Activated CD8-positive, alpha-beta T cell treated with anti-CD3 and anti-CD28 coated beads for 36 hours (primary cell): Measurements from ENCODE around the gene OTOP3. TPM values are rescaled to one million over a fixed set of nuclear protein-coding genes. Genes with fewer than 3 reads are reported as not detected.

ENCODE experiments used
- ATAC-seq: fragments of 200-7000 bp; cut with Tn5 transposase; one replicate; pipeline ENCODE4 v1.10.0; 2021; ENCODE audit warnings: mild to moderate bottlenecking, moderate library complexity
- CTCF ChIA-PET: fragments of 350-600 bp; sonication (Branson Sonifier 250); formaldehyde crosslinking; loops from one replicate; lab custom pipeline; 2021; ENCODE audit warnings: antibody characterized with exemption; lab: Charles Lee
- POLR2A ChIA-PET: fragments of 350-600 bp; sonication (Branson Sonifier 250); formaldehyde crosslinking; loops from one replicate; lab custom pipeline; 2021; ENCODE audit warnings: antibody characterized with exemption; lab: Charles Lee
- DNase-seq: peaks from one replicate; pipeline ENCODE4 v3.0.0-alpha.2; 2020
- H3K27ac Mint-ChIP-seq: one replicate; pipeline ENCODE4 v1.8.0; 2021; ENCODE audit warnings: mild to moderate bottlenecking, mixed read lengths
- H3K27me3 Mint-ChIP-seq: one replicate; pipeline ENCODE4 v1.8.0; 2021; ENCODE audit warnings: mixed read lengths
- H3K36me3 Mint-ChIP-seq: one replicate; pipeline ENCODE4 v1.8.0; 2021; ENCODE audit warnings: low read depth, mixed read lengths
- H3K4me1 Mint-ChIP-seq: one replicate; pipeline ENCODE4 v1.8.0; 2021; ENCODE audit warnings: low read depth, mixed read lengths
- H3K4me3 Mint-ChIP-seq: one replicate; pipeline ENCODE4 v1.8.0; 2021; ENCODE audit warnings: mild to moderate bottlenecking, moderate library complexity, mixed read lengths
- H3K9me3 Mint-ChIP-seq: one replicate; pipeline ENCODE4 v1.8.0; 2021; ENCODE audit warnings: mixed read lengths
- CTCF ChIP-seq: fragments of 200-600 bp; IDR thresholded peaks from one replicate; pipeline ENCODE4 v1.8.0; 2022; ENCODE audit warnings: antibody characterized with exemption, mild to moderate bottlenecking
- intact Hi-C: fragments of 100-400 bp; cut with micrococcal nuclease; formaldehyde crosslinking; loops from one replicate; pipeline ENCODE4 v1.10.0; 2022
- total RNA-seq, 2 experiments: library from RNA; stranded (reverse); gene quantifications; one replicate each; pipeline ENCODE4 v1.2.3, GENCODE V29; 2021

Gene OTOP3
- total RNA-seq, 2 experiments from 2014 or later, result not detected

- no peak for TF ChIP-seq CTCF
- Mint-ChIP-seq H3K36me3 (no peaks in the 10 kb centered on the region), H3K4me1 (peaks cover 17% of the 10 kb centered on the region), H3K9me3 (no peaks in the 10 kb centered on the region), H3K27me3 (peaks cover 19% of the 10 kb centered on the region), H3K4me3 (no peak overlapping the region), H3K27ac (no peak overlapping the region)
- DNase-seq (no peak), ATAC-seq (no peak)
- CTCF ChIA-PET, result interaction anchor here (4.2 kb wide), 1 partner anchor 24 kb away, joined by 19 read pairs; no protein-coding TSS in a partner anchor
- POLR2A ChIA-PET, result interaction anchor here (1.1 kb wide), 1 partner anchor 26 kb away, joined by 4 read pairs; the partner anchor contains the start of gene MRPL58
- intact Hi-C loops, result no loop called here
Observed at GRCh38 chr17:74986206-74986576, 50.5 kb downstream of the OTOP3 start.

GRCh38 chr17:74987418-74987908, 51.8 kb downstream of the OTOP3 start, which contains the start of gene CDR2L:
Gene CDR2L (plus strand): TSS chr17:74987632. CDS start chr17:74988044, 412 bp downstream.
- CTCF ChIA-PET, result interaction anchor here (0.8 to 7.5 kb wide), 11 partner anchors 11 to 215 kb away, joined by 3 to 39 read pairs (median 4); partner anchors contain the start of genes HID1, MRPL58 and NT5C
- POLR2A ChIA-PET, result interaction anchor here (1.0 to 1.5 kb wide), 2 partner anchors 12 to 25 kb away, joined by 3 to 7 read pairs; partner anchors contain the start of gene MRPL58
- H3K4me3 Mint-ChIP-seq, result peak within 1 kb of the TSS; percentile 80
- H3K36me3 Mint-ChIP-seq, result no peaks in the 10 kb centered on the region
- ATAC-seq (peak; percentile 99), DNase-seq (peak; percentile 94)
- peaks cover 19% of the 10 kb centered on the region for H3K27me3 Mint-ChIP-seq
- TF ChIP-seq CTCF, result peak; percentile 9
- H3K4me1 Mint-ChIP-seq, result peaks cover 8% of the 10 kb centered on the region
- no peaks in the 10 kb centered on the region for H3K9me3 Mint-ChIP-seq
- no peak within 1 kb of the TSS for H3K27ac Mint-ChIP-seq
- intact Hi-C loops, result no loop called here

- no peaks in the 10 kb centered on the region for H3K9me3 Mint-ChIP-seq
- H3K27me3 Mint-ChIP-seq, result peaks cover 19% of the 10 kb centered on the region
- peak; percentile 57 for ATAC-seq
- POLR2A ChIA-PET, result interaction anchor here (0.9 to 1.8 kb wide), 4 partner anchors 13 to 24 kb away, joined by 3 to 7 read pairs (median 6); partner anchors contain the start of gene MRPL58
- no peak overlapping the region for H3K27ac Mint-ChIP-seq
- peak; percentile 26 for DNase-seq
- no peak for TF ChIP-seq CTCF
- peak overlapping the region; percentile 65 for H3K4me3 Mint-ChIP-seq
- CTCF ChIA-PET, result interaction anchor here (0.9 to 7.5 kb wide), 13 partner anchors 9 to 214 kb away, joined by 3 to 39 read pairs (median 4); partner anchors contain the start of genes HID1, MRPL58 and NT5C
- peaks cover 8% of the 10 kb centered on the region for H3K4me1 Mint-ChIP-seq
- intact Hi-C loops, result no loop called here
- no peaks in the 10 kb centered on the region for H3K36me3 Mint-ChIP-seq
Observed at GRCh38 chr17:74987909-74988711, 52.4 kb downstream of the OTOP3 start.

DNA sequence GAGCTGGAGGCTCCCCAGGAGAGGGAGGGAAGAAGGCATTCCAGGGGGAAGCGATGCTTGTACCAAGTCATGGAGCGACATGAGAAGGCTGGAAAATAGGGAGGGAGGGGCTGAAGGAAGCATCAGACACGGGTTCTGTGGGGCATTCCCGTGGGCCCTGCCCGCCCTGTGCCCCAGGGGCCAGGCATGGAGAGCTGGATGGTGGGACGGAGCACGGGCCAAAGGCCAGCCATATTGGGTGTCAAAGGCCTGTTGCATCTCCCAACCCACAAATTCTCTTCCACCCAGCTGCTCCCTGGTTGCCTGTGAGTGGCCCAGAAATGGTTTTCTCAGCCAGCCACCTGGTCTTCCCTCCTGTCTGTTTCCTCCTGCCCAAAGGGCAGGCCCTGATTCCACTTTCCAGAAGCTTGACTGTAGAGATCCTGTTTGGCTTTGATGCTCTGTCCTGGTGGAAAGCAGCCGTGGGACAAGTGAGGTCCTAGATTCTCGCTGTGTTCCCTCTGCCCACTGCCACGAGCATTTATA, 54.9 kb downstream of the OTOP3 start:
- ATAC-seq (no peak), DNase-seq (no peak)
- Mint-ChIP-seq H3K4me3 (no peak overlapping the region), H3K36me3 (no peaks in the 10 kb centered on the region), H3K4me1 (peaks cover 8% of the 10 kb centered on the region), H3K9me3 (no peaks in the 10 kb centered on the region), H3K27ac (no peak overlapping the region), H3K27me3 (peaks cover 13% of the 10 kb centered on the region)
- TF ChIP-seq CTCF, result no peak
- POLR2A ChIA-PET, result interaction anchor here (1.5 kb wide), 1 partner anchor 16 kb away, joined by 5 read pairs; no protein-coding TSS in a partner anchor
- CTCF ChIA-PET, result interaction anchor here (7.5 kb wide), 1 partner anchor 21 kb away, joined by 39 read pairs; the partner anchor contains the start of gene MRPL58
- intact Hi-C loops, result no loop called here
